WTC11 (cell line): ENCODE measurements around the gene PTPRO. TPM values are rescaled to one million over a fixed set of nuclear protein-coding genes. Genes with fewer than 3 reads are reported as not detected.

Source experiments
- ATAC-seq: fragments of 200-7000 bp; cut with Tn5 transposase; 2 replicates; pipeline ENCODE4 v1.10.0; 2021; ENCODE audit warnings: mild to moderate bottlenecking, moderate library complexity
- CTCF ChIA-PET: fragments of 300-600 bp; sonication (Branson Sonifier 250); formaldehyde crosslinking; loops from one replicate; lab custom pipeline; 2021; ENCODE audit warnings: antibody characterized with exemption; lab: Charles Lee
- POLR2A ChIA-PET: fragments of 350-600 bp; sonication (Branson Sonifier 250); formaldehyde crosslinking; loops from one replicate; lab custom pipeline; 2021; ENCODE audit warnings: antibody characterized with exemption; lab: Charles Lee
- DNase-seq: peaks from one replicate; pipeline ENCODE4 v3.0.0; 2021; ENCODE audit warnings: low spot score
- H3K27ac Mint-ChIP-seq: 2 replicates; pipeline ENCODE4 v1.8.0; 2021; ENCODE audit warnings: mixed read lengths
- H3K27me3 Mint-ChIP-seq: 2 replicates; pipeline ENCODE4 v1.8.0; 2021; ENCODE audit warnings: low read depth, mild to moderate bottlenecking, moderate library complexity, mixed read lengths
- H3K36me3 Mint-ChIP-seq: 2 replicates; pipeline ENCODE4 v1.8.0; 2021; ENCODE audit warnings: mixed read lengths
- H3K4me1 Mint-ChIP-seq: 2 replicates; pipeline ENCODE4 v1.8.0; 2022; ENCODE audit warnings: mixed read lengths
- H3K4me3 Mint-ChIP-seq: 2 replicates; pipeline ENCODE4 v1.8.0; 2021; ENCODE audit warnings: mild to moderate bottlenecking, moderate library complexity, mixed read lengths
- H3K9me3 Mint-ChIP-seq: 2 replicates; pipeline ENCODE4 v1.8.0; 2021; ENCODE audit warnings: mixed read lengths
- ETV6 ChIP-seq: sonication (generic); formaldehyde crosslinking; IDR thresholded peaks from 2 replicates; pipeline ENCODE4 v1.8.1; 2022; ENCODE audit warnings: mild to moderate bottlenecking, missing genetic modification reagents
- GABPB1 ChIP-seq: sonication (generic); formaldehyde crosslinking; IDR thresholded peaks from 2 replicates; pipeline ENCODE4 v1.8.1; 2023; ENCODE audit warnings: mild to moderate bottlenecking, missing genetic modification reagents
- JAZF1 ChIP-seq: fragments of 250-450 bp; sonication (Bioruptor Pico); IDR thresholded peaks from 2 replicates; pipeline ENCODE4 v1.9.0; 2021; ENCODE audit warnings: moderate library complexity, mild to moderate bottlenecking, inconsistent platforms
- KAT7 ChIP-seq: sonication (generic); formaldehyde crosslinking; IDR thresholded peaks from 2 replicates; pipeline ENCODE4 v1.8.1; 2023; ENCODE audit warnings: missing genetic modification reagents, mild to moderate bottlenecking, borderline replicate concordance
- MXD4 ChIP-seq: fragments of 250-450 bp; sonication (Bioruptor Pico); IDR thresholded peaks from 2 replicates; pipeline ENCODE4 v1.8.0; 2021; ENCODE audit warnings: mild to moderate bottlenecking, moderate library complexity, borderline replicate concordance
- MYBL2 ChIP-seq: sonication (generic); formaldehyde crosslinking; IDR thresholded peaks from 2 replicates; pipeline ENCODE4 v1.8.1; 2023; ENCODE audit warnings: mild to moderate bottlenecking, moderate library complexity, missing genetic modification reagents
- NFATC4 ChIP-seq: fragments of 250-450 bp; sonication (Bioruptor Pico); IDR thresholded peaks from 2 replicates; pipeline ENCODE4 v1.9.0; 2021; ENCODE audit warnings: mild to moderate bottlenecking
- SP1 ChIP-seq: sonication (generic); formaldehyde crosslinking; conservative IDR thresholded peaks from 2 replicates; pipeline ENCODE4 v1.8.1; 2022; ENCODE audit warnings: missing genetic modification reagents
- TCF7 ChIP-seq: sonication (generic); formaldehyde crosslinking; IDR thresholded peaks from 2 replicates; pipeline ENCODE4 v1.8.0; 2022; ENCODE audit warnings: mild to moderate bottlenecking, low read depth, missing genetic modification reagents, moderate library complexity
- ZBTB21 ChIP-seq: sonication (generic); formaldehyde crosslinking; IDR thresholded peaks from 2 replicates; pipeline ENCODE4 v1.8.1; 2023; ENCODE audit warnings: mild to moderate bottlenecking, missing genetic modification reagents, borderline replicate concordance
- ZNF263 ChIP-seq: sonication (generic); formaldehyde crosslinking; IDR thresholded peaks from 2 replicates; pipeline ENCODE4 v1.8.1; 2022; ENCODE audit warnings: low read depth, mild to moderate bottlenecking, moderate library complexity, missing genetic modification reagents
- ZSCAN18 ChIP-seq: fragments of 250-450 bp; sonication (Bioruptor Pico); IDR thresholded peaks from 2 replicates; pipeline ENCODE4 v2.1.2; 2022; ENCODE audit warnings: mild to moderate bottlenecking, moderate library complexity
- total RNA-seq: library from RNA; stranded (reverse); gene quantifications from 3 replicates; pipeline ENCODE4 v1.2.3, GENCODE V29; 2021
- TF ChIP-seq, protein P1 (sequence below): sonication (generic); formaldehyde crosslinking; IDR thresholded peaks from 2 replicates; pipeline ENCODE4 v1.8.0; 2023; ENCODE audit warnings: missing genetic modification reagents, mild to moderate bottlenecking, borderline replicate concordance
- TF ChIP-seq, protein P2 (sequence below): sonication (generic); formaldehyde crosslinking; IDR thresholded peaks from 2 replicates; pipeline ENCODE4 v1.8.1; 2022; ENCODE audit warnings: mild to moderate bottlenecking, missing genetic modification reagents, moderate library complexity, borderline replicate concordance
- TF ChIP-seq, protein P3 (sequence below): fragments of 250-450 bp; sonication (Bioruptor Pico); IDR thresholded peaks from 2 replicates; pipeline ENCODE4 v1.9.0; 2021; ENCODE audit warnings: mild to moderate bottlenecking
- TF ChIP-seq, protein P4 (sequence below): sonication (generic); formaldehyde crosslinking; IDR thresholded peaks from 2 replicates; pipeline ENCODE4 v1.8.0; 2023; ENCODE audit warnings: mild to moderate bottlenecking, missing genetic modification reagents
- TF ChIP-seq, protein P5 (sequence below): sonication (generic); formaldehyde crosslinking; IDR thresholded peaks from 2 replicates; pipeline ENCODE4 v1.8.0; 2022; ENCODE audit warnings: mild to moderate bottlenecking, missing genetic modification reagents
- TF ChIP-seq, protein P6 (sequence below): fragments of 250-450 bp; sonication (Bioruptor Pico); IDR thresholded peaks from 2 replicates; pipeline ENCODE4 v1.8.0; 2021; ENCODE audit warnings: mild to moderate bottlenecking

PTPRO gene
- total RNA-seq, 1 experiment from 2014 or later, result 1.1 TPM

- ChIA-PET CTCF (no interaction called here), POLR2A (no interaction called here)
- Mint-ChIP-seq H3K27me3 (no peaks in the 10 kb centered on the region), H3K9me3 (no peaks in the 10 kb centered on the region), H3K36me3 (no peaks in the 10 kb centered on the region), H3K4me3 (no peak overlapping the region), H3K27ac (no peak overlapping the region), H3K4me1 (no peaks in the 10 kb centered on the region)
- ATAC-seq (no peak), DNase-seq (no peak)
- TF ChIP-seq, protein P1, sequence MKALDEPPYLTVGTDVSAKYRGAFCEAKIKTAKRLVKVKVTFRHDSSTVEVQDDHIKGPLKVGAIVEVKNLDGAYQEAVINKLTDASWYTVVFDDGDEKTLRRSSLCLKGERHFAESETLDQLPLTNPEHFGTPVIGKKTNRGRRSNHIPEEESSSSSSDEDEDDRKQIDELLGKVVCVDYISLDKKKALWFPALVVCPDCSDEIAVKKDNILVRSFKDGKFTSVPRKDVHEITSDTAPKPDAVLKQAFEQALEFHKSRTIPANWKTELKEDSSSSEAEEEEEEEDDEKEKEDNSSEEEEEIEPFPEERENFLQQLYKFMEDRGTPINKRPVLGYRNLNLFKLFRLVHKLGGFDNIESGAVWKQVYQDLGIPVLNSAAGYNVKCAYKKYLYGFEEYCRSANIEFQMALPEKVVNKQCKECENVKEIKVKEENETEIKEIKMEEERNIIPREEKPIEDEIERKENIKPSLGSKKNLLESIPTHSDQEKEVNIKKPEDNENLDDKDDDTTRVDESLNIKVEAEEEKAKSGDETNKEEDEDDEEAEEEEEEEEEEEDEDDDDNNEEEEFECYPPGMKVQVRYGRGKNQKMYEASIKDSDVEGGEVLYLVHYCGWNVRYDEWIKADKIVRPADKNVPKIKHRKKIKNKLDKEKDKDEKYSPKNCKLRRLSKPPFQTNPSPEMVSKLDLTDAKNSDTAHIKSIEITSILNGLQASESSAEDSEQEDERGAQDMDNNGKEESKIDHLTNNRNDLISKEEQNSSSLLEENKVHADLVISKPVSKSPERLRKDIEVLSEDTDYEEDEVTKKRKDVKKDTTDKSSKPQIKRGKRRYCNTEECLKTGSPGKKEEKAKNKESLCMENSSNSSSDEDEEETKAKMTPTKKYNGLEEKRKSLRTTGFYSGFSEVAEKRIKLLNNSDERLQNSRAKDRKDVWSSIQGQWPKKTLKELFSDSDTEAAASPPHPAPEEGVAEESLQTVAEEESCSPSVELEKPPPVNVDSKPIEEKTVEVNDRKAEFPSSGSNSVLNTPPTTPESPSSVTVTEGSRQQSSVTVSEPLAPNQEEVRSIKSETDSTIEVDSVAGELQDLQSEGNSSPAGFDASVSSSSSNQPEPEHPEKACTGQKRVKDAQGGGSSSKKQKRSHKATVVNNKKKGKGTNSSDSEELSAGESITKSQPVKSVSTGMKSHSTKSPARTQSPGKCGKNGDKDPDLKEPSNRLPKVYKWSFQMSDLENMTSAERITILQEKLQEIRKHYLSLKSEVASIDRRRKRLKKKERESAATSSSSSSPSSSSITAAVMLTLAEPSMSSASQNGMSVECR (CRISPR knock-in tag), result no peak
These were observed 221.0 kb downstream of the PTPRO start for GRCh38 chr12:15543347-15543746.

- CTCF ChIA-PET, result interaction anchor here (1.5 to 3.6 kb wide), 2 partner anchors 12 to 40 kb away, joined by 4 to 12 read pairs; no protein-coding TSS in a partner anchor
- H3K27ac Mint-ChIP-seq, result no peak overlapping the region
- ATAC-seq, result no peak
- POLR2A ChIA-PET, result no interaction called here
- no peak overlapping the region for H3K4me3 Mint-ChIP-seq
- TF ChIP-seq, protein P2, sequence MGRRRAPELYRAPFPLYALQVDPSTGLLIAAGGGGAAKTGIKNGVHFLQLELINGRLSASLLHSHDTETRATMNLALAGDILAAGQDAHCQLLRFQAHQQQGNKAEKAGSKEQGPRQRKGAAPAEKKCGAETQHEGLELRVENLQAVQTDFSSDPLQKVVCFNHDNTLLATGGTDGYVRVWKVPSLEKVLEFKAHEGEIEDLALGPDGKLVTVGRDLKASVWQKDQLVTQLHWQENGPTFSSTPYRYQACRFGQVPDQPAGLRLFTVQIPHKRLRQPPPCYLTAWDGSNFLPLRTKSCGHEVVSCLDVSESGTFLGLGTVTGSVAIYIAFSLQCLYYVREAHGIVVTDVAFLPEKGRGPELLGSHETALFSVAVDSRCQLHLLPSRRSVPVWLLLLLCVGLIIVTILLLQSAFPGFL (CRISPR knock-in tag), result no peak
- TF ChIP-seq GABPB1 (CRISPR knock-in tag) (no peak), NFATC4 (no peak)
- TF ChIP-seq, protein P3, sequence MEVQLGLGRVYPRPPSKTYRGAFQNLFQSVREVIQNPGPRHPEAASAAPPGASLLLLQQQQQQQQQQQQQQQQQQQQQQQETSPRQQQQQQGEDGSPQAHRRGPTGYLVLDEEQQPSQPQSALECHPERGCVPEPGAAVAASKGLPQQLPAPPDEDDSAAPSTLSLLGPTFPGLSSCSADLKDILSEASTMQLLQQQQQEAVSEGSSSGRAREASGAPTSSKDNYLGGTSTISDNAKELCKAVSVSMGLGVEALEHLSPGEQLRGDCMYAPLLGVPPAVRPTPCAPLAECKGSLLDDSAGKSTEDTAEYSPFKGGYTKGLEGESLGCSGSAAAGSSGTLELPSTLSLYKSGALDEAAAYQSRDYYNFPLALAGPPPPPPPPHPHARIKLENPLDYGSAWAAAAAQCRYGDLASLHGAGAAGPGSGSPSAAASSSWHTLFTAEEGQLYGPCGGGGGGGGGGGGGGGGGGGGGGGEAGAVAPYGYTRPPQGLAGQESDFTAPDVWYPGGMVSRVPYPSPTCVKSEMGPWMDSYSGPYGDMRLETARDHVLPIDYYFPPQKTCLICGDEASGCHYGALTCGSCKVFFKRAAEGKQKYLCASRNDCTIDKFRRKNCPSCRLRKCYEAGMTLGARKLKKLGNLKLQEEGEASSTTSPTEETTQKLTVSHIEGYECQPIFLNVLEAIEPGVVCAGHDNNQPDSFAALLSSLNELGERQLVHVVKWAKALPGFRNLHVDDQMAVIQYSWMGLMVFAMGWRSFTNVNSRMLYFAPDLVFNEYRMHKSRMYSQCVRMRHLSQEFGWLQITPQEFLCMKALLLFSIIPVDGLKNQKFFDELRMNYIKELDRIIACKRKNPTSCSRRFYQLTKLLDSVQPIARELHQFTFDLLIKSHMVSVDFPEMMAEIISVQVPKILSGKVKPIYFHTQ (CRISPR knock-in tag), result no peak
- TF ChIP-seq, protein P4, sequence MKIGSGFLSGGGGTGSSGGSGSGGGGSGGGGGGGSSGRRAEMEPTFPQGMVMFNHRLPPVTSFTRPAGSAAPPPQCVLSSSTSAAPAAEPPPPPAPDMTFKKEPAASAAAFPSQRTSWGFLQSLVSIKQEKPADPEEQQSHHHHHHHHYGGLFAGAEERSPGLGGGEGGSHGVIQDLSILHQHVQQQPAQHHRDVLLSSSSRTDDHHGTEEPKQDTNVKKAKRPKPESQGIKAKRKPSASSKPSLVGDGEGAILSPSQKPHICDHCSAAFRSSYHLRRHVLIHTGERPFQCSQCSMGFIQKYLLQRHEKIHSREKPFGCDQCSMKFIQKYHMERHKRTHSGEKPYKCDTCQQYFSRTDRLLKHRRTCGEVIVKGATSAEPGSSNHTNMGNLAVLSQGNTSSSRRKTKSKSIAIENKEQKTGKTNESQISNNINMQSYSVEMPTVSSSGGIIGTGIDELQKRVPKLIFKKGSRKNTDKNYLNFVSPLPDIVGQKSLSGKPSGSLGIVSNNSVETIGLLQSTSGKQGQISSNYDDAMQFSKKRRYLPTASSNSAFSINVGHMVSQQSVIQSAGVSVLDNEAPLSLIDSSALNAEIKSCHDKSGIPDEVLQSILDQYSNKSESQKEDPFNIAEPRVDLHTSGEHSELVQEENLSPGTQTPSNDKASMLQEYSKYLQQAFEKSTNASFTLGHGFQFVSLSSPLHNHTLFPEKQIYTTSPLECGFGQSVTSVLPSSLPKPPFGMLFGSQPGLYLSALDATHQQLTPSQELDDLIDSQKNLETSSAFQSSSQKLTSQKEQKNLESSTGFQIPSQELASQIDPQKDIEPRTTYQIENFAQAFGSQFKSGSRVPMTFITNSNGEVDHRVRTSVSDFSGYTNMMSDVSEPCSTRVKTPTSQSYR (CRISPR knock-in tag), result no peak
- H3K36me3 Mint-ChIP-seq, result no peaks in the 10 kb centered on the region
- no peaks in the 10 kb centered on the region for H3K9me3 Mint-ChIP-seq
- DNase-seq, result no peak
- H3K27me3 Mint-ChIP-seq, result no peaks in the 10 kb centered on the region
- H3K4me1 Mint-ChIP-seq, result no peaks in the 10 kb centered on the region
These were observed 222.3 kb downstream of the PTPRO start for GRCh38 chr12:15544589-15544988.

- no peak overlapping the region for H3K27ac Mint-ChIP-seq
- no peaks in the 10 kb centered on the region for H3K36me3 Mint-ChIP-seq
- ATAC-seq (no peak), DNase-seq (no peak)
- ChIA-PET CTCF (interaction anchor here (1.5 to 3.6 kb wide), 2 partner anchors 13 to 40 kb away, joined by 4 to 12 read pairs; no protein-coding TSS in a partner anchor), POLR2A (no interaction called here)
- no peak overlapping the region for H3K4me3 Mint-ChIP-seq
- H3K27me3 Mint-ChIP-seq, result no peaks in the 10 kb centered on the region
- H3K9me3 Mint-ChIP-seq, result no peaks in the 10 kb centered on the region
- no peaks in the 10 kb centered on the region for H3K4me1 Mint-ChIP-seq
- no peak for TF ChIP-seq SP1
- TF ChIP-seq, protein P5, sequence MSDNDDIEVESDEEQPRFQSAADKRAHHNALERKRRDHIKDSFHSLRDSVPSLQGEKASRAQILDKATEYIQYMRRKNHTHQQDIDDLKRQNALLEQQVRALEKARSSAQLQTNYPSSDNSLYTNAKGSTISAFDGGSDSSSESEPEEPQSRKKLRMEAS, result no peak
- TF ChIP-seq, protein P6, sequence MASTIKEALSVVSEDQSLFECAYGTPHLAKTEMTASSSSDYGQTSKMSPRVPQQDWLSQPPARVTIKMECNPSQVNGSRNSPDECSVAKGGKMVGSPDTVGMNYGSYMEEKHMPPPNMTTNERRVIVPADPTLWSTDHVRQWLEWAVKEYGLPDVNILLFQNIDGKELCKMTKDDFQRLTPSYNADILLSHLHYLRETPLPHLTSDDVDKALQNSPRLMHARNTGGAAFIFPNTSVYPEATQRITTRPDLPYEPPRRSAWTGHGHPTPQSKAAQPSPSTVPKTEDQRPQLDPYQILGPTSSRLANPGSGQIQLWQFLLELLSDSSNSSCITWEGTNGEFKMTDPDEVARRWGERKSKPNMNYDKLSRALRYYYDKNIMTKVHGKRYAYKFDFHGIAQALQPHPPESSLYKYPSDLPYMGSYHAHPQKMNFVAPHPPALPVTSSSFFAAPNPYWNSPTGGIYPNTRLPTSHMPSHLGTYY (CRISPR knock-in tag), result no peak
- TF ChIP-seq ZSCAN18 (CRISPR knock-in tag), result no peak
- no peak for TF ChIP-seq JAZF1
- no peak for TF ChIP-seq ZNF263
- TF ChIP-seq KAT7 (CRISPR knock-in tag), result no peak
- TF ChIP-seq ETV6 (CRISPR knock-in tag), result no peak
- TF ChIP-seq ZBTB21 (CRISPR knock-in tag), result no peak
- no peak for TF ChIP-seq TCF7 (CRISPR knock-in tag)
- no peak for TF ChIP-seq MXD4 (CRISPR knock-in tag)
- TF ChIP-seq MYBL2 (CRISPR knock-in tag), result no peak
These were observed 223.0 kb downstream of the PTPRO start for GRCh38 chr12:15545334-15545733.
